Measurements from ENCODE around the gene IP6K3. TPM values are rescaled to one million over a fixed set of nuclear protein-coding genes. Genes with fewer than 3 reads are reported as not detected.

The IP6K3 gene
- total and polyA plus RNA-seq, 2 donors: 0.95 to 2.4 TPM

GRCh38 chr6:33700391-33701050 lies 46.2 kb downstream of the IP6K3 start:
- Histone ChIP-seq H3K4me3 (ENCODE audit: low read depth, low read length) (no peak overlapping the region), H3K27ac (ENCODE audit: low read depth) (no peak overlapping the region), H3K36me3 (ENCODE audit: insufficient read depth) (peaks cover 2% of the 10 kb centered on the region), H3K4me1 (ENCODE audit: insufficient read depth) (no peaks in the 10 kb centered on the region)
- WGBS: 49% methylated on average over 10 of the region's 10 CpGs
- no peak for DNase-seq (ENCODE audit: extremely low spot score)

- 72% methylated on average over 5 of the region's 5 CpGs for WGBS
- DNase-seq (ENCODE audit: extremely low spot score): no peak
- no peak overlapping the region for H3K4me3 ChIP-seq (ENCODE audit: low read depth, low read length)
- no peak overlapping the region for H3K27ac ChIP-seq (ENCODE audit: low read depth)
- H3K4me1 ChIP-seq (ENCODE audit: insufficient read depth): no peaks in the 10 kb centered on the region
- peaks cover 2% of the 10 kb centered on the region for H3K36me3 ChIP-seq (ENCODE audit: insufficient read depth)
Measured at GRCh38 chr6:33699739-33700138, 47.0 kb downstream of the IP6K3 start.

GRCh38 chr6:33699131-33699530 lies 47.6 kb downstream of the IP6K3 start:
- peaks cover 2% of the 10 kb centered on the region for H3K36me3 ChIP-seq (ENCODE audit: insufficient read depth)
- no peak overlapping the region for H3K4me3 ChIP-seq (ENCODE audit: low read depth, low read length)
- H3K27ac ChIP-seq (ENCODE audit: low read depth): no peak overlapping the region
- 75% methylated on average over 8 of the region's 8 CpGs for WGBS
- DNase-seq (ENCODE audit: extremely low spot score): no peak
- H3K4me1 ChIP-seq (ENCODE audit: insufficient read depth): no peaks in the 10 kb centered on the region

GRCh38 chr6:33698494-33698893 lies 48.2 kb downstream of the IP6K3 start:
- DNase-seq (ENCODE audit: extremely low spot score): no peak
- 90% methylated on average over 10 of the region's 10 CpGs for WGBS

GRCh38 chr6:33697845-33698244 lies 48.9 kb downstream of the IP6K3 start:
- no peak overlapping the region for H3K4me3 ChIP-seq (ENCODE audit: low read depth, low read length)
- H3K36me3 ChIP-seq (ENCODE audit: insufficient read depth): peaks cover 2% of the 10 kb centered on the region
- no peak overlapping the region for H3K27ac ChIP-seq (ENCODE audit: low read depth)
- H3K4me1 ChIP-seq (ENCODE audit: insufficient read depth): no peaks in the 10 kb centered on the region
- DNase-seq (ENCODE audit: extremely low spot score): no peak
- WGBS: 97% methylated on average over 10 of the region's 10 CpGs

More at GRCh38 chr6:33698494-33698893, 48.2 kb downstream of the IP6K3 start:
- H3K27ac ChIP-seq (ENCODE audit: low read depth): no peak overlapping the region
- no peaks in the 10 kb centered on the region for H3K4me1 ChIP-seq (ENCODE audit: insufficient read depth)
- no peak overlapping the region for H3K4me3 ChIP-seq (ENCODE audit: low read depth, low read length)
- H3K36me3 ChIP-seq (ENCODE audit: insufficient read depth): peaks cover 2% of the 10 kb centered on the region

GRCh38 chr6:33696548-33697518 lies 49.9 kb downstream of the IP6K3 start:
- 56% methylated on average over 15 of the region's 15 CpGs for WGBS
- Histone ChIP-seq H3K4me3 (ENCODE audit: low read depth, low read length) (no peak overlapping the region), H3K4me1 (ENCODE audit: insufficient read depth) (no peaks in the 10 kb centered on the region), H3K27ac (ENCODE audit: low read depth) (no peak overlapping the region), H3K36me3 (ENCODE audit: insufficient read depth) (peaks cover 2% of the 10 kb centered on the region)
- DNase-seq (ENCODE audit: extremely low spot score): no peak

GRCh38 chr6:33696076-33696475 lies 50.6 kb downstream of the IP6K3 start:
- 92% methylated on average over 10 of the region's 10 CpGs for WGBS
- Histone ChIP-seq H3K4me3 (ENCODE audit: low read depth, low read length) (no peak overlapping the region), H3K4me1 (ENCODE audit: insufficient read depth) (no peaks in the 10 kb centered on the region), H3K36me3 (ENCODE audit: insufficient read depth) (peaks cover 2% of the 10 kb centered on the region), H3K27ac (ENCODE audit: low read depth) (no peak overlapping the region)
- no peak for DNase-seq (ENCODE audit: extremely low spot score)

GRCh38 chr6:33695451-33695887 lies 51.2 kb downstream of the IP6K3 start:
- DNase-seq (ENCODE audit: extremely low spot score): no peak
- H3K4me1 ChIP-seq (ENCODE audit: insufficient read depth): no peaks in the 10 kb centered on the region

GRCh38 chr6:33694977-33695376 lies 51.7 kb downstream of the IP6K3 start:
- 80% methylated on average over 5 of the region's 5 CpGs for WGBS
- H3K4me3 ChIP-seq (ENCODE audit: low read depth, low read length): no peak overlapping the region
- H3K27ac ChIP-seq (ENCODE audit: low read depth): no peak overlapping the region
- no peaks in the 10 kb centered on the region for H3K4me1 ChIP-seq (ENCODE audit: insufficient read depth)
- no peak for DNase-seq (ENCODE audit: extremely low spot score)
- peaks cover 2% of the 10 kb centered on the region for H3K36me3 ChIP-seq (ENCODE audit: insufficient read depth)

More at GRCh38 chr6:33695451-33695887, 51.2 kb downstream of the IP6K3 start:
- Histone ChIP-seq H3K27ac (ENCODE audit: low read depth) (no peak overlapping the region), H3K36me3 (ENCODE audit: insufficient read depth) (peaks cover 2% of the 10 kb centered on the region), H3K4me3 (ENCODE audit: low read depth, low read length) (no peak overlapping the region)
- WGBS: 79% methylated on average over 16 of the region's 16 CpGs

GRCh38 chr6:33694401-33694931 lies 52.2 kb downstream of the IP6K3 start:
- 68% methylated on average over 19 of the region's 19 CpGs for WGBS
- Histone ChIP-seq H3K27ac (ENCODE audit: low read depth) (no peak overlapping the region), H3K36me3 (ENCODE audit: insufficient read depth) (peaks cover 2% of the 10 kb centered on the region), H3K4me1 (ENCODE audit: insufficient read depth) (no peaks in the 10 kb centered on the region), H3K4me3 (ENCODE audit: low read depth, low read length) (no peak overlapping the region)
- DNase-seq (ENCODE audit: extremely low spot score): no peak

- DNase-seq (ENCODE audit: extremely low spot score): no peak
- WGBS: 78% methylated on average over 28 of the region's 28 CpGs
Measured at GRCh38 chr6:33693186-33694105, 53.3 kb downstream of the IP6K3 start.

GRCh38 chr6:33692760-33693158 lies 53.9 kb downstream of the IP6K3 start:
- DNase-seq (ENCODE audit: extremely low spot score): no peak
- no peak overlapping the region for H3K27ac ChIP-seq (ENCODE audit: low read depth)
- peaks cover 2% of the 10 kb centered on the region for H3K36me3 ChIP-seq (ENCODE audit: insufficient read depth)
- no peak overlapping the region for H3K4me3 ChIP-seq (ENCODE audit: low read depth, low read length)
- 78% methylated on average over 10 of the region's 10 CpGs for WGBS
- H3K4me1 ChIP-seq (ENCODE audit: insufficient read depth): no peaks in the 10 kb centered on the region

More at GRCh38 chr6:33693186-33694105, 53.3 kb downstream of the IP6K3 start:
- H3K36me3 ChIP-seq (ENCODE audit: insufficient read depth): peaks cover 2% of the 10 kb centered on the region
- no peak overlapping the region for H3K4me3 ChIP-seq (ENCODE audit: low read depth, low read length)
- no peaks in the 10 kb centered on the region for H3K4me1 ChIP-seq (ENCODE audit: insufficient read depth)
- no peak overlapping the region for H3K27ac ChIP-seq (ENCODE audit: low read depth)
